ENCODE measurements around the gene MRPL21.

MRPL21 gene

GRCh38 chr11:68843052-68843561 is 60.5 kb downstream of the MRPL21 start:
- in situ Hi-C loops (cut with HindIII; ENCODE audit: low sequenced_read_pairs): no loop called here

GRCh38 chr11:68842427-68843051 is 61.1 kb downstream of the MRPL21 start:
- in situ Hi-C loops (cut with HindIII; ENCODE audit: low sequenced_read_pairs): no loop called here

GRCh38 chr11:68841718-68842426 is 61.8 kb downstream of the MRPL21 start, which contains the start of gene CPT1A:
CPT1A (minus strand) TSS chr11:68841916; CDS start chr11:68815474, 26,442 bp downstream.
- in situ Hi-C loops (cut with HindIII; ENCODE audit: low sequenced_read_pairs): no loop called here

Data from DLD1 (cell line).